Vagina (tissue), 2 donors: Measurements from ENCODE around the gene GFOD1.

Experiments used
- POLR2A ChIP-seq, 2 donors: fragments of 450-650 bp; IDR thresholded peaks; one replicate each; pipeline ENCODE4 v1.6.1; 2017; ENCODE audit warnings: antibody characterized with exemption in 2 of 2, mild to moderate bottlenecking in 2 of 2, moderate library complexity in 2 of 2
- TF ChIP-seq, protein P1 (sequence below), 3 experiments: fragments of 450-650 bp in 2 of 3; fragments of 200-600 bp in 1 of 3; sonication (generic) in 1 of 3; IDR thresholded peaks; one replicate each; pipeline ENCODE4 v1.5.1; 2017 to 2019; ENCODE audit warnings: antibody characterized with exemption in 3 of 3, mild to moderate bottlenecking in 2 of 3, moderate library complexity in 2 of 3

DNA sequence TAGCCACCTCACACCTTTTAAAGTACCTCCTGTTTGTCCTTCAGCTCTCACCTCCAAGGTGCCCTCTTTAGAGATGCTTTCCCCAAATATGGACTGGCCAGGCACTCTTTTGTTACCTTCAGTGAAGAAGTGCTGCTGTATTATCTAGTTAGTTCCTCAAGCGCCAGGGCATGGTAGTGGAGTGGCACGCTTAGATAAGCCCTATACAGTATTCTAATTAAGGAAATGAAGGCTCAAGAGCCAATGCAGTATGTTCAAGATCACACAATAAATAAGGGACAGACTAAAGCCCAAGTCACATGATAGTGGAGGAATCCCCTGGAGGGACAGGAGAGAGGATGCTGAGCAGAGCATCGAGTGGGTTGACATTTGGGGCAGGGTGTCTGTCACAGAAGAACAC, 28.5 kb upstream of the GFOD1 start:
- TF ChIP-seq, protein P1, sequence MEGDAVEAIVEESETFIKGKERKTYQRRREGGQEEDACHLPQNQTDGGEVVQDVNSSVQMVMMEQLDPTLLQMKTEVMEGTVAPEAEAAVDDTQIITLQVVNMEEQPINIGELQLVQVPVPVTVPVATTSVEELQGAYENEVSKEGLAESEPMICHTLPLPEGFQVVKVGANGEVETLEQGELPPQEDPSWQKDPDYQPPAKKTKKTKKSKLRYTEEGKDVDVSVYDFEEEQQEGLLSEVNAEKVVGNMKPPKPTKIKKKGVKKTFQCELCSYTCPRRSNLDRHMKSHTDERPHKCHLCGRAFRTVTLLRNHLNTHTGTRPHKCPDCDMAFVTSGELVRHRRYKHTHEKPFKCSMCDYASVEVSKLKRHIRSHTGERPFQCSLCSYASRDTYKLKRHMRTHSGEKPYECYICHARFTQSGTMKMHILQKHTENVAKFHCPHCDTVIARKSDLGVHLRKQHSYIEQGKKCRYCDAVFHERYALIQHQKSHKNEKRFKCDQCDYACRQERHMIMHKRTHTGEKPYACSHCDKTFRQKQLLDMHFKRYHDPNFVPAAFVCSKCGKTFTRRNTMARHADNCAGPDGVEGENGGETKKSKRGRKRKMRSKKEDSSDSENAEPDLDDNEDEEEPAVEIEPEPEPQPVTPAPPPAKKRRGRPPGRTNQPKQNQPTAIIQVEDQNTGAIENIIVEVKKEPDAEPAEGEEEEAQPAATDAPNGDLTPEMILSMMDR (IDR thresholded peaks at IDR 0.05), result no peak
- no peak for TF ChIP-seq POLR2A (IDR thresholded peaks at IDR 0.05)
